NCI-H146 (cell line): Measurements from ENCODE around the gene PRUNE2.
"Not testable (repeated sequence)": the region's sequence is repeated elsewhere in the genome, so short reads cannot be mapped to it uniquely, and the experiment has no call there.

Source experiments
- DNase-seq: peaks from one replicate; lab custom pipeline; 2025; lab: John Stamatoyannopoulos, UW

Gene PRUNE2

DNA sequence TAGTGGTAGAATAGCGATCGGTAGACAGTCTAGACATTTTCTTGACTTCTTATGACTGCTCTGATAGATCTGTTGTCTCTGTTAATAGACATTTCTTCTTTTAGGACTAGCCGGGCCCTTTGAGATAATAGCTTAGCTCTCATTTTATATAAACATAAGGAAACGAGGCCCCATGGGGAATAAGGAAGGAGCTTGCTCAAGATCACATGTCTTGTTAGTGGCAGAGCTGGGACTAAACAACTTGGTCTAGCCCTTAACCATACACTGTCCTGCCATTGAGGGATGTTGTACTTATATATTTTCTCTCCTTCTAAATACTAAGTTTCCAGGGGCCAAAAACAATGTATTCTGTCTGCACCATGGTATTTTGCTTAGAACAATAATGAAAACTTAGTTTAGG is 306.9 kb downstream of the PRUNE2 start:
- no peak for DNase-seq

DNA sequence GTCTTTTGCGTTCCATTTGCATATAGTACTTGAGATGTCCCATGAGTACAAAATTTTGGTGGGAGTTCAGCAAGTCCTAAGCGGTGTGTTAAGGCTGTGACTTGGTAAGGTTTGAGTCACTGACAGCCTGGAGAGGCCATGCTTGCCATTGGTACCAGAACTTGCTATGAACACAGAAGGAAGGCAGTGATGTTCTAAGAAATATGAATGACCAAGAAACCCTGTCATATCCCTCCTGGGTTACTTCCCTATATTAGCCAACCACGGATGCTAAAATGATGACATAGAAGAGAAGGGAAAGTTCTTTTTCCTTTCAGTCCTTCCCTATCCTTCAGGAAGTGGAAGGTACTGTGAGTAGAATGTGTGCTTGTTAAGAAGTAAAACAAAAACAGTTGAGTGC is 310.3 kb downstream of the PRUNE2 start:
- DNase-seq = no peak

DNA sequence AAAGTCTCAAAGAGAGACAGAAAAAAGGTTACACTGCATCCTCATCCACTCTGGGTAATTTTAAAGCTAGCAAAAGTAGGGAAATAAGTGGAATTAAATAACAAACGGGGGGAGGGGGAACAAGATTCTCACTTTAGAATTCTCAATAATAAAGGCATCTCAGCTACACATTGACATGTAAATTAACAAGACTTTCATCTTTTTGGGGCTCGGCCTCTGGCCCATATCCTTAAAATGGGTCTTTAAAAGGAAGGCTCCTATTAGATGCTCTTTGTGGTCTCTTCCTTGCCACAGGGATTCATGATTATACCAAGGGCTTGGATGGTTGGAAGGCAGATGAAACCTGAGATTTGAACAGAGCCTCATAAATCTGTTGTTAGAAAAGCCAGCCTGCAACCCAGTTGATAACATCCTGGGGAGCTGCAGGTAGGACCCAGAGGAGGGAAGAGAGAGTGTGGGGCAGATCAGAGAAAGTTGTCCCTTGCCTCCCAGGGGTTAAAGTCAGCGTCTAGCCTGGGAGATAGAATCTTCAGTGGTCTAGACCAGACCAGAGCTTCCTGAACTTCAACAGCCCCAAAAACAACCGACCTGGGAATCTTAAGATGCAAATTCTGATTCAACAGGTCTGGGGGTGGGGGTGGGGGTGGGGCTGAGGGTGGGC is 311.0 kb downstream of the PRUNE2 start:
- no peak for DNase-seq

DNA sequence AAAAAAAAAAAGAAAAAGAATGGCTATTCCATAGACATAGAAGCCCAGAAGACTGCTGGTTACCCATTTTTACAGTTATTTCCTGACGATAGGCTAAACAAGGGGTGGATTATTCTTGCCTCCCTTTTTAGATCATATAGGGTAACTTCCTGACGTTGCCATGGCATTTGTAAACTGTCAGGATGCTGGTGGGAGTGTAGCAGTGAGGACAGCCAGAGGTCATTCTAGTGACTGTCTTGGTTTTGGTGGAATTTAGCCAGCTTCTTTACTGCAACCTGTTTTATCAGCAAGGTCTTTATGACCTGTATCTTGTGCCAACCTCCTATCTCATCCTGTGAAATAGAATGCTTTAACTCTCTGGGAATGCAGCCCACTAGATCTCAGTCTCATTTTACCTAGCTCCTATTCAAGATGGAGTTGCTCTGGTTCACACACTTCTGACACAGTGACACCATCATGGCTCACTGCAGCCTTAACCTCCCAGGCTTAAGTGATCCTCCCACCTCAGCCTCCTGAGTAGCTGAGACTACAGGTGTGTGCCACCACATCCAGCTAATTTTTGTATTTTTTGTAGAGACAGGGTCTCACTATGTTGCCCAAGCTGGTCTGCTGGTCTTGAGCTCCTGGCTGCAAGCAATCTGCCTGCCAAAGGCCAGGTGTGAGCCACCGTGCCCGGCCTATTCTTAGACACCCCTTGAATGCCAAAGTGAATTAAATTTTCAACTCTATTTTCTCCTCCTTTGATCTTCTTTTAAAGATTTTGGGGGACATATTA is 311.8 kb downstream of the PRUNE2 start:
- DNase-seq = not testable (repeated sequence)

DNA sequence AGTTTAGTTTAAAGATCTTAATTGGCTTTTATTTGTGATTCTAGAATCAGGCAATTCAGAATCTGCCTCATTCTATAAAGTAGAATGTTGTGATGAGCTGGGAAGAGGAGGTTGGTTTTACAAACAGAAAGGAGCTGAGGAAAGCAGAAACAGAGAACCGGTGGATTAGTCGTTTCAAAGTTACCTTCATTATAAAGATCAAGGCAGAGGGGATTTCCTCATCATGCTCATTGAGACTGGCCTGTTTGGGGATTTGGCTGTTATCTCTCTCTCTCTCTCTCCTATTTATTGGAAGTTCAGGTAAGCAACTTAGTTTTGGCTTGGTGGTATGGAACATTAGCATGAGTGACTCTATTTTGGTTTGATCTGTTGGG is 313.0 kb downstream of the PRUNE2 start:
- DNase-seq = no peak

DNA sequence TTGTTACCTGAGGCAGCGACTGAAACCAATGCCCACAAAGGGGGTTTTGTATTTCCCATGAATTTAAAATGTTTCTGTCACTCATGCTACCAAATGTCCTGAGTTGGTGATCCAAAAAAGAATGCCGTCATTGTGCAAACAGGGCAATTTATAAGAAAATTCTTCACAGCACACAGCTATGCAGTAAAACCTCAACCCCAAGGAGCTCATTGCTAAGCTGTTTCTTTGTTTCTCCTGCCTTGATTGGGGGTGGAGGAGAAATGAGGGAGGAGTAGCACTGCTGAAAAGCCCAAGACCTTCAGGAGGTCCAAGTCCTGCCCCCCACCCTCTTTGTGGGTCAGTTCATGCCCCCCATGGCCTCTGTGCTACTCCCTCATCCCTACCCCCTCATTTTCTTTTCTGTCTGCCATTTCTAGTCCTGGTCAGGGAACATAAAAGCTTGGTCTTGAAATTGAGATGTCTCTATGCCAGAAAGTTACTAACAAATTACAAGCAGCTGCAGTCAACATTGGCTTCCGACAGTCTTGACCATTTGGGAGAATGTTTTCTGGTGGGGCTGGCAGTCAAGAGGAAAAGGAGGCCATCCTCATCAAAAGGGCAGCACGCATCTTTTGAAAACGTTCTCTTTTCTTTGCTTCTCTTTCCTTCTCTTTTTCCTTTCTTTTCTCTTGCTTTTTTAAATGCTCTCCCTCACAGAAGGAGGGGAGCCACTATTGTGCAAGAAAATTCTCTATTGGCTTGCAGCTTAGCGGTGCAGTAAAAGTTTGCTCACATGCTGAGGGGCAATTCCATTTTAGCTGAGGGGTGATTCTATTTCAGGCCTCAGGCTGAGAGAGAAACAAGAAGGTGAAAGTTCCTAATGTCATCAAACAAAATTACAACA is 313.6 kb downstream of the PRUNE2 start:
- DNase-seq = no peak

DNA sequence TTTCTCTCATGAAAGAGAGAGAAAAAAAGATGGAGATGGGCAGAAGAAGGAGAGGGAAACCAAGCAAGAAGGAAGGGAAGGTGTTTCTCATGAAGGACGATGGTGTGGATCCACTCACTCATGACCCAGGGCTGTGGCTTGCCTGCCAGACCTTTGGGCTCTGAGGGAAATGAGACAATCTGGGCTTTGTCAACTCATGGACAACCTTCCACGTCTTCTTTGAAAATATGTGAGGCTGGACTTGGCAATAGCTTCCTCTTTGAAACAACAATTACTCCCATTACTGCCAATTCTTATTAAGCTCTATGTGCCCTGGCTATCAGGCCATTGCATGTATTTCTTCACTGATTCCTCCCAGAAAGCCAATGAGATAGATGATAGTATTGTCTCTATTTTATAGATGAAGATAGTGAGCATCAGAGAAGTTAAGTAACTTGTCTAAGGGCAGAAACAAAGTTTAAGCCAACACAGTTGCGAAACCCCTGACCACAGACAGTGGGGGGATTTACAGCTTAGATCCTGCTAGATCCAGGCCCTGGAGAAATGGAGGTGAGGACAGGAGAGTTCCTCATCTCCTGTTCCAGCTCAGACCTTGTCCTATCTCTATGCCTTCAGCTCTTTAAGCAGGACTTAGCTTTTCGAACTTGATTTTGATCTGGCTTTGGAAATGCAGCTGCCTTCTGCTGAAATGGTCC is 314.5 kb downstream of the PRUNE2 start:
- no peak for DNase-seq

DNA sequence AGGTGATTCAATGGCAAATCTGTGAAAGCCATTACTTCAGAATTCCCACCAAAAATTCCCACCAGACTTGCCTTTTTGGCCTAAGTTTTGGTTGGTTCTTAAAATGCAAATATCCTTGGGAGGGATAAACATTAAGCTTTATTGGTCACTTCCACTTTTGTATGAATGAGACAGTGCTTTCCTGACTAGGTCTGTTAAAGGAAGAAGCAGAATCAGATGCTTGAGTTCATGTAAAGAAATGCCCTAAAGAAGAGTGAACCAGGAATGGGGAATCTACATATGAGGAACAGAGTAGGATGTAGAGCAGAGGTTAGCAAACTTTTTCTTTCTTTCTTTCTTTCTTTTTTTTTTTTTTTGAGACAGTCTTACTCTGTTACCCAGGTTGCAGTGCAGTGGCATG is 317.6 kb downstream of the PRUNE2 start:
- no peak for DNase-seq

DNA sequence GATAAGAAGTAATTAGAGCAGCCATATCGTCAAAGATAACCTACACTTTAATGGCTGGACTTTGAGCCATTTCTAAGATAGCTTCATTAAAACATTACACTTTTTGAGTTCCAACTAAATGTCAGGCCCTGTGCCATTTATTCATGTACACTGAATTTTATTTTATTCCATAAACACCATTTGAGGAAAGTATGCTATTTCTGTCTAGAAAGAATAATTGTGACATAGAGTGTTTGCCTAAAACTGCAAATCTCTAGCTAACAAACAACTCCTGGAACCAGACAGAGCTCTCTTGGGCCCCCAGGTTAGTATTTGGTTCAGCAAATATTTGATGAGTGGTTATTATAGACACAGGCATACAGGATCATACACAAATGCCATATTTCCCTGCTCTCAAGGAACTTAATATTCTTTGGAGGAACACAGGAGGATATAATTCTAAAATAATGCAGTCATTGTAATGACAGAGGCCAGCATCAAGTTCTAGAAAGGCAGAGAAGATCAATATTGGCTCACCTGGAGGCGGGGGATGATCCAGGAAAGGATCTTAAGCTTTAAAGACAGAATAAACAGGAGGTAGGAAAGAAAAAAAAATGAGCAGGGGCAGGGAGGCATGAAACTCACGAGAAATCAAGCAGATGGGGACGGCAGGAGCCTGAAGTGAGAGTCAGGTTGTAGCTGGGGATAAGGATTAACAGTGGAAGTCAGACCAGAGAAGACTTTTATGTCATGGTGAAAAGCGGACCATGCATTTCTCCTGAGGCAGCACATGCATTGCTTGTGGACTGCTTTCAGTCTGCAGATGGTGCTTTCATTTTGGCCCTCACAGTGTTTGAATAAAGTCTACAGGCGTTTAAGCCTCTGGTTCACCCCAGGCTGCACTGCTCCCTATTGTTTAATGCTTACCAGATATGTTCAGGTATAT is 319.3 kb downstream of the PRUNE2 start:
- DNase-seq = peak; percentile 79

DNA sequence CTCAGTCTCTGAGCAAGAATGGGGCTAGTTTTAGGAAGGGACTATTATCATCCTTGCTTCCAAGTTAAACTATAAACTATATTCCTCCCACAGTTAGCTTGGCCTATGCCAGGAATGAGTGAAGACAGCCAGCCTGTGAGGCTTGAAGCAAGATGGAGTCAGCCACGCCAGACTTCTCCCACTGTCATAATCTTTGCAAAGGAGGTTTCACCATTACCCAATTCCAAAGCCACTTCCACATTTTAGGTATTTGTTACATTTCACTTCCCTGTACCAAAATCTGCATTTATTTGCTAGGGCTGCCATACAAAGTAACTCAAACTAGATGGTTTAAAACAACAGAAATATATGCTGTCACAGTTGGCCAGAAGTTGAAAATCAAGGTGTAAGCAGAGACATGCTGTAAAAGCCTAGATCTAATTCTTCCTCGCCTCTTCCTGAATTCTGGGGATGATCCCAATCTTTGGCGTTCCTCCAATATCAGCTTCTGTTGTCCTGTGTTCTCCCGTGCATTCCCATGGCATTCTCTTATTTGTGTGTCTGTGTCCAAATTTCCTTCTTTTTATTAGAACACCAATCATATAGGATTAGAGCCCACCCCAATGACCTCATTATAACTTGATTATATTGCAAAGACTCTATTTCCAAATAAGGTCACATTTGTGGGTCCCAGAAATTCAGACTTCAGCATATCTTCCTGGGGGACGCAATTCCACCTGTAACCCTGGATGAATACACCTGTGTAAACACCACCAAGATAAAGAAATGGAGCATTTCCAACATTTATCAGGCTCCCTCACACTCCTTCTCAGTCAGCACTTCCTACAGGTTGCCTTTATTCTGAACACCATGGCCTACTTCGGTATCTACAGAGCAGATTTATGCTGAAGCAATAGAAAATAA is 320.2 kb downstream of the PRUNE2 start:
- DNase-seq = peak; percentile 89

DNA sequence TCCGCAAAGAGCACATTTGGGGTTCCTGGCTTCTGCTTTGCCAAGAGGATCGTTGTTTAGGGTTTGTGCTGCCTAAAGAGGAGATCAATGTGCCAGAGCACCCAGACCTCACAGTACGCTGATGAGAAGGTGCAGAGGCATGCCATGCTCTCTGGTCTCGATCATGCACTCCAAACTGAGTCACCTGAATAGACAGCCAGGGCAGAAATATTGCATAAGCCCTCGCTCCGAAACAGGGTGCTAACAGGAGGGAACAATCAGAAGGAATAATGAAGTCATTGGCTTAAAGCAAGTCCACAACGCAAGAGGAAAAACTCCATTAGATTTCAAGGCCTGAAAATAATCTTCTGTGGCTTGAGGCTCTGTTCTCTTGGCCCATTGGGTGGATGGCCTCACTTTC is 322.7 kb downstream of the PRUNE2 start:
- DNase-seq = no peak

DNA sequence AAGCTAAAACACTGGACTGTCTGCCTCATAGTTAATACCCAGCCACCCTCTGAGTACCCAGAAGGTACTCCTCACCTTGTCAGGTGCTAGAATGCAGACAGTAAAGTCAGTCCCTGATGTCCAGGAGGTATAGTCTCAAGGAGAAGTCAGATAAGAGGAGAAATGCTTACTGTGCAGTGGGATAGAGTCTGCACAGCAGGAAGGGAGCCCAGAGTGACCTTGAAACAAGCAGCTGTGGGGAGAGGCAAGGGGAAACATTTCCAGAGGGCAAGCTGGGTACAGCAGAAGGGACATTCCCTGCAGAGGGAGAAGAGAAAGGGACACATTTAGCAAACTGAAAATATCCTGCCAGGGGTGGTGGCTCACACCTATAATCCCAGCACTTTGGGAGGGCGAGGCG is 324.2 kb downstream of the PRUNE2 start:
- peak; percentile 6 for DNase-seq

DNA sequence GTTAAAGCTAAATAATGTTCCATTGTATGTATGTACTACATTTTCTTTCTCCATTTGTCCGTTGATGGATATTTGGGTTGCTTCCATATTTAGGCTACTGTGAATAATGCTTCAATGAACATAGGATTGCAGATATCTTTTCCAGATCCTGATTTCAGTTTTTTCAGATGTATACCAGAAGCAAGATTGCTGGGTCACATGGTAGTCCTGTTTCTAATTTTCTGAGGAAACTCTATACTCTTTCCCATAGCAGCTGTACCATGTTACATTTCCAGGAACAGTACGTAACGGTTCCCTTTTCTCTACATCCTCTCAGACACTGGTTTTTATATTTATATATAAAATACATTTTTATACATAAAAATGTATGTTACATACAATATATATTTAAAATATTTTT is 325.1 kb downstream of the PRUNE2 start:
- DNase-seq = no peak

DNA sequence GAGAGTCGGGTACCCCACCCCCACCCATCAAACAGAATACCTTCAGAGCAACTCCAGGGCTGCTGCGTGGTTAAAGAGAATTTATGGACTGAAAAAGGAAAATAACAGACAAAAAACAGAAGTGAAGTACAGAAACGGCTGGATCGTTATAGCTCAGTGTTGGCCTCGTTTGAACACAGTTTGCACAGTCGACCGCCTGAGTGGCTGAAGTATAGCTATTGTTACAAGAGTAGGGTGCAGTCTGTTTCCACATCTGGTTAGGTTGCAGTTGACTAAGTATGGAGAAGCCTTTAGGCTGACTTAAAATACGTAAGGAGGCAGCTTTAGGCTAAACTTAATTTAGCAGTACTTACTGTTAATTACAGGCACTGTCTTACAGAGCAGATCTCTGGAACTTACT is 325.7 kb downstream of the PRUNE2 start:
- DNase-seq = no peak

DNA sequence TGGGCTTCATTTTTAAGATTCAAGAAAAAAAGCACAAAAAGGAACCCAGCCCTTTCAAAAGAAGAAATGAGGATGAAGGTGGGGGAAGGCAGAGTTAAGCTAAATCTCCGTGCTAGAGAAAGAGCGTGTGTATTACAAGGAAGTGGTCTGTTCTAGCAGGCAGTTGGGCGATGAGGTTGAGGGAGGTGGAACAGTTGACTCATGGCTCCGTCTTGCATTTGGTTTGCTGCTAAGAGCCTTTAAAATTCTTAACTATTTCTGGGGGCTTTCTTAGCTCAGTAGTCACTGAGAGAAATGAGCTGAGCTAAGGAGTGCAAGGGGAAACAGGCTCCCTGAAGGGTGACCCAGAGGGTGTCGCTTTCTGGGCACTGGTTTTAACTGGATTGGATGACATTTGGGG is 329.6 kb downstream of the PRUNE2 start:
- DNase-seq = no peak

DNA sequence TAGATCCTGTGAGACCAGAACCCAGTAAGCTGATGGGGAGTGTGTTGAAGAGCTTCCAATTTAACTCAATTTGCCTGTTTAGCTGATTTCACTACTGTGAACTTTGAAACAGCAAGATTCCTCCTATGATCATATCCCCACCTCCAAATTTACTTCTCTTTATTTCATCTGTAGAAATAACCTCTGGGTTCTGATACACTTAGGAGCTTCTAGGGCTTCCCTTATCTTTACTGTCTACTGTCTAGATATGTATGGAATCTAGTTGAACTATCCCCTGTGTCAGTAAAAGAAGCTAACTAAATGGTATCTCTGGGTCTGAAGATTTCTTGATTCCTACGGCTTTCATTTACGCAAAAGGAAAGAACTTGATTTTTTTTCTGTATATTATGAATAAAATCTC is 330.2 kb downstream of the PRUNE2 start:
- DNase-seq = no peak

DNA sequence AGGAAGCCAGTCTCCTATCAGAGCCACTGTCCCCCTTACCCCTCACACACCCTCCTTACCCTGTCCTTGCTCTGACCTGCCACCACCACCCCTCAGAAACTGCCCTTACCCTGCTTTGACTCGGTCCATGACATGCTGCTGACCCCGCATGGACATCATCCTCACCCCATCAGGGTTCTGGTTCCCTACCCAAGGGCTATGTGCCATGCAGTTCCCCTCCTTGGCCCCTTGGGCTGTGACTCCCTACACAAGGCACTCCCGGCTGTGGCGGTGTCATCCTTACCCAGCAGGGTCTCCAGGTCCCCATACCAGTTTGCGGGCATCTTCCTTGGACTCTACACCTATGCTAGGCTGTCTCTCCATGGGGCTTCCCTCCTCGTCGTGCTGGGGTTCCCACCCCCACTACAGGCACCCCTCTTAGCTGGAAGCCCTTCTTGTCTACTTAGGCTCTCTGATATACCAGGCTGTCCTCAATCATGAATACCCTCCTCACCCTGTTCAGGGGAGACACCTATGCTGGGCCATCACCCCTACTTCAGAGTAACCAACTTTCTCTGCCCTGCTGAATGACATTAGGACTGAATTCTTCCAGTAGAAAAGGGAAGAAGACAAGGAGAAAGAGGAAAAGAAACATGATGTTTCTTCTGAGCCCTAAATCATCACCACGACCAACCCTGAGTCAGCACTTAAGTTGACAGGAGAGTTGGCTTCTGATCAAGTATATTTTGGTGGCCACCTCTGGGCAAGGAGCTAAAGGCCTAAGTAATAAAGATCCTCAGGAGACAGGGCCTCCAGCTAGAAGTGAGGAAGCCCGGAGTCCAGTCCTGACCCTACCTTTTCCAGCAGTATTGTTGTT is 331.8 kb downstream of the PRUNE2 start:
- no peak for DNase-seq

DNA sequence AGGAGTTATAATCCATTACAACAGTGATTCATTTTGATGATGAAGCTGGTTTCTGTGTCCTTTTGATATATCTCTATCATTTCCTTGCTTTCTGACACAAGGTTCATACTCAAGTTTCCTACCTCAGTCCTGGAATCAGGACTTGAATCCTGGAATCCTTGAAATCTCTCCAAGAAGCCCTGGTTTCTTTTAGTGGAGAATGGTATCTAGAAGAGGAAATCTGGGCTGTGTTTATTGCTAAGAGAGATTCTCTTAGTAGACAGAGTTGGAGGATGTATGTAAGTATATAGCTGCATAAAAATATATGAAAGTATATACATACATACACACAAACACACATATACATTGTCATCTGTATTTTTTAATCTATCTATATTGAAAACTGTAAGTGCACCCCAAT is 332.5 kb downstream of the PRUNE2 start:
- no peak for DNase-seq

DNA sequence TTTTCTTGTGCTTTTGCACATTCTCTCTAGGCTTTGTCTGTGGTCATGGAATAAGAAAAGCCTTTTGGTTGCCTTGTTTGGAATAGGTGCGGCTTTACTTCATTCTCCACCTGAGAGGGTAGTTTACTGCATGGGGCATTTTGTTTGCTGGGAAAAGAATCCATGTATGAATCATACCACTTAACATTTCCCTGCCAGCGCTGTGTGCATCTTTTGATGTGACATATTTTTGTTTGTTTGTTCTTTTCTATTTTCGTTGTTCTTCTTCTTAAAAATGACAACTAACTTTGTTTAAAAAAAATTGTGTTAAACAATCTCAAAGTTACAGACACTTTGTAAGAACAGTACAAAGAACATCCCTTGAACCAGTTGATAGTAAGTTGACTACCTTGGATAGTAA is 333.8 kb downstream of the PRUNE2 start:
- no peak for DNase-seq
